Measurements from ENCODE around the gene EIF2D. TPM values are rescaled to one million over a fixed set of nuclear protein-coding genes. Genes with fewer than 3 reads are reported as not detected.

The EIF2D gene
- total and polyA plus RNA-seq, 2 of the 8 experiments (the other 6 are each of a cell fraction or from before 2014, with no cell fraction given): 36.1 to 37.1 TPM

DNA sequence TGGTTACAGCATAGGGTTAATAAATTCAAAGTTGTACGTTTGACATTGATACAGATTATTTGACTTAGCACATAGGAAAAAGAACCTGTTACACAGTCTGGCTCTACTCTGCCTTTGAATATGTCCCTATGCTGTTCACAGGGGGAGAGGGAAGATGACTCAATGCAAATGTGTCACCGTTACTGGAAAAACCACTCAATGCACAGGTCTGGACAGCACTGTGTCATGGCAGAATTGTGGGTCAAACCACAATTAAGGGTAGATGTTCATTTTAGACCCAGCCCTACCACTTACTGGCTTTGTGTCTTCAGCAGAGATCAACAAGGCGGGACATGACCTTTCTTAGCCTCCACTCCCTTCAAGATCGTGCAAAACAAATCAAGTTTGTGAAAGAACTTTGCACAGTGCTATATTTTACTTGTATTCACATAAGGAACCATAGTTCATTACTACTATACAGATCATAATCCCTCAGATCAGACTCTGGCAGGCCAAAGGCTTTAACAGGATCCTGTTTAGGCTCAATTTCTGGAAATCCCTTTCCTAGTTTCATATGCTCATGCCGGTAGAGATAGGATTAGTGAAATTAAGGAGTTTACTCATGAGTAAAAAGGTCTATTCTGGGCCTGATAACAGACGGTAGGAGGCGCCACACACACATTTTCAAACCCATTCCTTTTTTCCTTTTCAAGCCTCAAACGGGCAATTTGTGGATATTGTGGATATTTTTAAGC, 22.1 kb downstream of the EIF2D start (continued):
- TF ChIP-seq, protein P1, sequence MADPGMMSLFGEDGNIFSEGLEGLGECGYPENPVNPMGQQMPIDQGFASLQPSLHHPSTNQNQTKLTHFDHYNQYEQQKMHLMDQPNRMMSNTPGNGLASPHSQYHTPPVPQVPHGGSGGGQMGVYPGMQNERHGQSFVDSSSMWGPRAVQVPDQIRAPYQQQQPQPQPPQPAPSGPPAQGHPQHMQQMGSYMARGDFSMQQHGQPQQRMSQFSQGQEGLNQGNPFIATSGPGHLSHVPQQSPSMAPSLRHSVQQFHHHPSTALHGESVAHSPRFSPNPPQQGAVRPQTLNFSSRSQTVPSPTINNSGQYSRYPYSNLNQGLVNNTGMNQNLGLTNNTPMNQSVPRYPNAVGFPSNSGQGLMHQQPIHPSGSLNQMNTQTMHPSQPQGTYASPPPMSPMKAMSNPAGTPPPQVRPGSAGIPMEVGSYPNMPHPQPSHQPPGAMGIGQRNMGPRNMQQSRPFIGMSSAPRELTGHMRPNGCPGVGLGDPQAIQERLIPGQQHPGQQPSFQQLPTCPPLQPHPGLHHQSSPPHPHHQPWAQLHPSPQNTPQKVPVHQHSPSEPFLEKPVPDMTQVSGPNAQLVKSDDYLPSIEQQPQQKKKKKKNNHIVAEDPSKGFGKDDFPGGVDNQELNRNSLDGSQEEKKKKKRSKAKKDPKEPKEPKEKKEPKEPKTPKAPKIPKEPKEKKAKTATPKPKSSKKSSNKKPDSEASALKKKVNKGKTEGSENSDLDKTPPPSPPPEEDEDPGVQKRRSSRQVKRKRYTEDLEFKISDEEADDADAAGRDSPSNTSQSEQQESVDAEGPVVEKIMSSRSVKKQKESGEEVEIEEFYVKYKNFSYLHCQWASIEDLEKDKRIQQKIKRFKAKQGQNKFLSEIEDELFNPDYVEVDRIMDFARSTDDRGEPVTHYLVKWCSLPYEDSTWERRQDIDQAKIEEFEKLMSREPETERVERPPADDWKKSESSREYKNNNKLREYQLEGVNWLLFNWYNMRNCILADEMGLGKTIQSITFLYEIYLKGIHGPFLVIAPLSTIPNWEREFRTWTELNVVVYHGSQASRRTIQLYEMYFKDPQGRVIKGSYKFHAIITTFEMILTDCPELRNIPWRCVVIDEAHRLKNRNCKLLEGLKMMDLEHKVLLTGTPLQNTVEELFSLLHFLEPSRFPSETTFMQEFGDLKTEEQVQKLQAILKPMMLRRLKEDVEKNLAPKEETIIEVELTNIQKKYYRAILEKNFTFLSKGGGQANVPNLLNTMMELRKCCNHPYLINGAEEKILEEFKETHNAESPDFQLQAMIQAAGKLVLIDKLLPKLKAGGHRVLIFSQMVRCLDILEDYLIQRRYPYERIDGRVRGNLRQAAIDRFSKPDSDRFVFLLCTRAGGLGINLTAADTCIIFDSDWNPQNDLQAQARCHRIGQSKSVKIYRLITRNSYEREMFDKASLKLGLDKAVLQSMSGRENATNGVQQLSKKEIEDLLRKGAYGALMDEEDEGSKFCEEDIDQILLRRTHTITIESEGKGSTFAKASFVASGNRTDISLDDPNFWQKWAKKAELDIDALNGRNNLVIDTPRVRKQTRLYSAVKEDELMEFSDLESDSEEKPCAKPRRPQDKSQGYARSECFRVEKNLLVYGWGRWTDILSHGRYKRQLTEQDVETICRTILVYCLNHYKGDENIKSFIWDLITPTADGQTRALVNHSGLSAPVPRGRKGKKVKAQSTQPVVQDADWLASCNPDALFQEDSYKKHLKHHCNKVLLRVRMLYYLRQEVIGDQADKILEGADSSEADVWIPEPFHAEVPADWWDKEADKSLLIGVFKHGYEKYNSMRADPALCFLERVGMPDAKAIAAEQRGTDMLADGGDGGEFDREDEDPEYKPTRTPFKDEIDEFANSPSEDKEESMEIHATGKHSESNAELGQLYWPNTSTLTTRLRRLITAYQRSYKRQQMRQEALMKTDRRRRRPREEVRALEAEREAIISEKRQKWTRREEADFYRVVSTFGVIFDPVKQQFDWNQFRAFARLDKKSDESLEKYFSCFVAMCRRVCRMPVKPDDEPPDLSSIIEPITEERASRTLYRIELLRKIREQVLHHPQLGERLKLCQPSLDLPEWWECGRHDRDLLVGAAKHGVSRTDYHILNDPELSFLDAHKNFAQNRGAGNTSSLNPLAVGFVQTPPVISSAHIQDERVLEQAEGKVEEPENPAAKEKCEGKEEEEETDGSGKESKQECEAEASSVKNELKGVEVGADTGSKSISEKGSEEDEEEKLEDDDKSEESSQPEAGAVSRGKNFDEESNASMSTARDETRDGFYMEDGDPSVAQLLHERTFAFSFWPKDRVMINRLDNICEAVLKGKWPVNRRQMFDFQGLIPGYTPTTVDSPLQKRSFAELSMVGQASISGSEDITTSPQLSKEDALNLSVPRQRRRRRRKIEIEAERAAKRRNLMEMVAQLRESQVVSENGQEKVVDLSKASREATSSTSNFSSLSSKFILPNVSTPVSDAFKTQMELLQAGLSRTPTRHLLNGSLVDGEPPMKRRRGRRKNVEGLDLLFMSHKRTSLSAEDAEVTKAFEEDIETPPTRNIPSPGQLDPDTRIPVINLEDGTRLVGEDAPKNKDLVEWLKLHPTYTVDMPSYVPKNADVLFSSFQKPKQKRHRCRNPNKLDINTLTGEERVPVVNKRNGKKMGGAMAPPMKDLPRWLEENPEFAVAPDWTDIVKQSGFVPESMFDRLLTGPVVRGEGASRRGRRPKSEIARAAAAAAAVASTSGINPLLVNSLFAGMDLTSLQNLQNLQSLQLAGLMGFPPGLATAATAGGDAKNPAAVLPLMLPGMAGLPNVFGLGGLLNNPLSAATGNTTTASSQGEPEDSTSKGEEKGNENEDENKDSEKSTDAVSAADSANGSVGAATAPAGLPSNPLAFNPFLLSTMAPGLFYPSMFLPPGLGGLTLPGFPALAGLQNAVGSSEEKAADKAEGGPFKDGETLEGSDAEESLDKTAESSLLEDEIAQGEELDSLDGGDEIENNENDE (IDR thresholded peaks at IDR 0.05; ENCODE audit: insufficient replicate concordance, low read length): no peak
- TF ChIP-seq GABPA (IDR thresholded peaks at IDR 0.05; ENCODE audit: borderline replicate concordance, insufficient read depth, low read length): no peak
- TF ChIP-seq EP300 (IDR thresholded peaks at IDR 0.05; ENCODE audit: borderline replicate concordance in 1 of 2, low read depth in 2 of 2, low read length in 2 of 2): no peak
- no peak for TF ChIP-seq SP1 (IDR thresholded peaks at IDR 0.05; ENCODE audit: low read depth, low read length)
- no peak for TF ChIP-seq SP4 (IDR thresholded peaks at IDR 0.05; ENCODE audit: low read length)
- TF ChIP-seq RAD21 (IDR thresholded peaks at IDR 0.05 in 1 of 2, conservative IDR thresholded peaks at IDR 0.05 in 1 of 2; ENCODE audit: low read depth in 2 of 2, low read length in 2 of 2): peak; percentile 40 to 54; a peak in 3 of 4 replicates

Data from H1 (cell line).